Neural crest cell (in vitro differentiated cells): ENCODE results near the gene ANKRD36B. TPM values are rescaled to one million over a fixed set of nuclear protein-coding genes. Genes with fewer than 3 reads are reported as not detected.
"Not testable (repeated sequence)": the region's sequence is repeated elsewhere in the genome, so short reads cannot be mapped to it uniquely, and the experiment has no call there.

Experiments
- DNase-seq: peaks from one replicate; pipeline ENCODE4 v3.0.0; 2021; ENCODE audit warnings: low read depth, mixed read lengths, low spot score
- H3K27ac Mint-ChIP-seq: one replicate; pipeline ENCODE4 v1.8.0; 2021; ENCODE audit warnings: mild to moderate bottlenecking, mixed read lengths; ENCODE audit not compliant: unreplicated experiment
- H3K27me3 Mint-ChIP-seq: 2 replicates; pipeline ENCODE4 v1.8.0; 2021; ENCODE audit warnings: low read depth, mild to moderate bottlenecking, mixed read lengths
- H3K36me3 Mint-ChIP-seq: 2 replicates; pipeline ENCODE4 v1.8.0; 2021; ENCODE audit warnings: low read depth, mild to moderate bottlenecking, mixed read lengths
- H3K4me1 Mint-ChIP-seq: 2 replicates; pipeline ENCODE4 v1.8.0; 2021; ENCODE audit warnings: mixed read lengths
- H3K4me3 Mint-ChIP-seq: one replicate; pipeline ENCODE4 v1.8.0; 2021; ENCODE audit warnings: mild to moderate bottlenecking, mixed read lengths
- H3K9me3 Mint-ChIP-seq: 2 replicates; pipeline ENCODE4 v1.8.0; 2021; ENCODE audit warnings: mixed read lengths
- CTCF ChIP-seq: fragments of 200-600 bp; sonication (generic); conservative IDR thresholded peaks from 2 replicates; pipeline ENCODE4 v1.5.0; 2021; ENCODE audit warnings: antibody characterized with exemption, mild to moderate bottlenecking
- total RNA-seq: library from RNA; stranded (reverse); gene quantifications from 2 replicates; pipeline ENCODE4 v1.2.1, GENCODE V29; 2021

ANKRD36B gene
- total RNA-seq, 1 donor from 2014 or later, result 34.2 TPM

GRCh38 chr2:97546711-97547110, 43.0 kb downstream of the ANKRD36B start:
- no peak for DNase-seq
- Mint-ChIP-seq H3K27me3 (no peaks in the 10 kb centered on the region), H3K4me1 (no peaks in the 10 kb centered on the region), H3K4me3 (no peak overlapping the region), H3K9me3 (no peaks in the 10 kb centered on the region), H3K36me3 (peaks cover 12% of the 10 kb centered on the region), H3K27ac (no peak overlapping the region)
- no peak for TF ChIP-seq CTCF

DNA sequence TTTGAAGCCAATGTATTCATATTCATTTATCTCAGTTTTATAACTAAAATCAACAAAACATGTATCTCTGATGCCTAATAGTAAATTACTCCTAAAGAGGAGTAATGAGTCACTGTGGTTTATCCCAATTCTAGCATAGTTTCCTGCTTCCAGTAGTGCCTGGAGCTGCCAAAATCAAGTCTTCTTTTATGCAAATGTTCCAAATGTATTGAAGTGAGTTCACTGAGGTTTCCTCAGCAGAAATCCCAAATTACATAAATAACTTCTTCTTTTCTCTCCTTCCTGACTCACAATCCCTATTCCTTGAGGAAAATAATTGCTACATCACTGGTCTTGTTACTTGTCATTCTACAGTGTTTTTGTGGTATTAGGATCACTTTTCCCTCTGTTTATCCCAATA, 44.8 kb downstream of the ANKRD36B start:
- not testable (repeated sequence) for H3K4me3 Mint-ChIP-seq, DNase-seq, H3K9me3 Mint-ChIP-seq, H3K4me1 Mint-ChIP-seq, H3K36me3 Mint-ChIP-seq, H3K27me3 Mint-ChIP-seq, H3K27ac Mint-ChIP-seq

- not testable (repeated sequence) for H3K27ac Mint-ChIP-seq, H3K4me1 Mint-ChIP-seq, DNase-seq, H3K27me3 Mint-ChIP-seq, H3K4me3 Mint-ChIP-seq
- H3K36me3 Mint-ChIP-seq, result peaks cover 36% of the 10 kb centered on the region
- peaks cover 14% of the 10 kb centered on the region for H3K9me3 Mint-ChIP-seq
Observed at GRCh38 chr2:97525904-97526303, 63.8 kb downstream of the ANKRD36B start.

- not testable (repeated sequence) for H3K27ac Mint-ChIP-seq, DNase-seq, H3K4me1 Mint-ChIP-seq, H3K27me3 Mint-ChIP-seq, H3K4me3 Mint-ChIP-seq
- Mint-ChIP-seq H3K9me3 (peaks cover 14% of the 10 kb centered on the region), H3K36me3 (peaks cover 28% of the 10 kb centered on the region)
Observed at GRCh38 chr2:97523816-97524215, 65.9 kb downstream of the ANKRD36B start.

DNA sequence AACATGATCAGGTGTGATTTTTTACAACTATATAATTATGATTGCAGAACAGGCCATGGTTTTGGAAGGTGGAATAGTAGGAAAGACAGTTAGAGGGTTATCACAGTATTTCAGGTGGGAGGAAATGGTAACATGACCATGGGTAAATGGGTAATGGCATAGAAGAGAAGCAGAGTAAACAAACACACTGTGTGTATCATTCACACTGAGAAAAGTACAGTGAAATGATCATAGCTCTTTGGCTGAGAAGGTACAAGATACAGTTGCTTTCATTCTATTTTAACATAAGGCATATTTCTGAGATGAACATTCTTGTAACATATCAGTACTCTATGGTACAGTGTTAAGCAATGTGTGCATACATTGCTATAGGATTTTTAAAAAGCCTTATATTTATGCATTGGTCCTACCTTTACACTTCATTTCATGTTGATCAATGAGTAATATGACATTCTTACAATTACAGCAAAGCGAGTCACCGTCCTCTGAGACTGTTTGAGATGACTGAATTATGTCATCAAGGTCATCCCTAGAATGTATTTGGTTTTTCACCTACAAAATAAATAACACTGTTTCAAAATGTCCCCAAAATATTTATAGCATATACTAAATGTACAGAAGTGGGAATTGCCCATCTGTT, 66.6 kb downstream of the ANKRD36B start:
- not testable (repeated sequence) for H3K4me3 Mint-ChIP-seq, H3K27ac Mint-ChIP-seq, H3K27me3 Mint-ChIP-seq, H3K4me1 Mint-ChIP-seq, DNase-seq
- Mint-ChIP-seq H3K36me3 (peaks cover 25% of the 10 kb centered on the region), H3K9me3 (peaks cover 13% of the 10 kb centered on the region)

DNA sequence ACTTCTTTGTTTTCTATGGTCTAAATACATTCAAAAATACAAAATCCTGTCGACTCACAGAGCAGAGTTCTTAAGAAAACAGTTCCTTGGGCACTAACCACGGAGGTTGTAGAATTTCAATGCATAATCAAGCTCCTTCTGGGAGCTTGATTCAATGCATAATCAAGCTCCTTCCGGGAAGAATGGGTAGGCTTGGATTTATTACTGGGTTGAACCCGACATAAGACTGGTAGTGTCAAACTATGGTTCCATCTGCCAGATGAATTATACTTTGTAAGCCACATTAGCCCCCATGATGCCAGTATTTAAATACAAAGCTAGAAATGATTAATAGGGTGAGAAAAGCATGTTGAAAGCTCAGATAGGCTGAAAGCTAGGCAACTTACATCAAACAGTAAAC, 94.0 kb downstream of the ANKRD36B start:
- H3K4me3 Mint-ChIP-seq, H3K27me3 Mint-ChIP-seq, H3K4me1 Mint-ChIP-seq, H3K27ac Mint-ChIP-seq, H3K36me3 Mint-ChIP-seq, DNase-seq, H3K9me3 Mint-ChIP-seq: not testable (repeated sequence)

GRCh38 chr2:97490141-97490540, 99.5 kb downstream of the ANKRD36B start:
- H3K4me3 Mint-ChIP-seq, H3K27me3 Mint-ChIP-seq, H3K9me3 Mint-ChIP-seq, H3K36me3 Mint-ChIP-seq, H3K27ac Mint-ChIP-seq, H3K4me1 Mint-ChIP-seq, DNase-seq: not testable (repeated sequence)

Other genes with a start within 250 kb of the ANKRD36B start
- 142 TPM in 2 replicates for gene COX5B, start 56.2 kb upstream of the ANKRD36B start, total RNA-seq
- gene ACTR1B, start 74.2 kb upstream of the ANKRD36B start, total RNA-seq, result 62.6 and 63.4 TPM in 2 replicates
- 10.3 and 12.5 TPM in 2 replicates for gene C2orf92, start 79.8 kb upstream of the ANKRD36B start, total RNA-seq
- 2.4 and 2.8 TPM in 2 replicates for gene ZAP70, start 123.7 kb upstream of the ANKRD36B start, total RNA-seq